Left ventricle myocardium inferior (tissue), 1 donor: Measurements from ENCODE around the gene ACSM3. TPM values are rescaled to one million over a fixed set of nuclear protein-coding genes. Genes with fewer than 3 reads are reported as not detected.
"Not testable (repeated sequence)": the region's sequence is repeated elsewhere in the genome, so short reads cannot be mapped to it uniquely, and the experiment has no call there.

ENCODE experiments used
- DNase-seq: peaks from one replicate; pipeline ENCODE4 v3.0.0-alpha.2; 2020
- H3K27ac ChIP-seq: fragments of 200-600 bp; replicated peaks from 2 replicates; pipeline ENCODE4 v1.8.0; 2021
- H3K27me3 ChIP-seq: fragments of 200-600 bp; 2 replicates; pipeline ENCODE4 v1.8.0; 2021; ENCODE audit warnings: low read depth
- H3K36me3 ChIP-seq: fragments of 200-600 bp; 2 replicates; pipeline ENCODE4 v1.8.0; 2021
- H3K4me1 ChIP-seq: fragments of 200-600 bp; 2 replicates; pipeline ENCODE4 v1.8.0; 2021
- H3K4me3 ChIP-seq: fragments of 200-600 bp; 2 replicates; pipeline ENCODE4 v1.8.0; 2021; ENCODE audit warnings: mild to moderate bottlenecking, moderate library complexity
- H3K9me3 ChIP-seq: fragments of 200-600 bp; replicated peaks from 2 replicates; pipeline ENCODE4 v1.8.0; 2021
- intact Hi-C: fragments of 100-400 bp; cut with micrococcal nuclease; formaldehyde crosslinking; loops from one replicate; pipeline ENCODE4 v1.11.0; 2022
- total RNA-seq: library from RNA; stranded (reverse); fragmentation: NEBNext Ultra II Directional; extraction: Animal tissue kit (Norgen Biotek cat#: 25700); gene quantifications from one replicate; pipeline ENCODE4 v1.2.1, GENCODE V29; 2021
- TF ChIP-seq, protein P1 (sequence below): fragments of 200-600 bp; IDR thresholded peaks from 2 replicates; pipeline ENCODE4 v1.8.0; 2021; ENCODE audit warnings: antibody characterized with exemption, mild to moderate bottlenecking, borderline replicate concordance
- donor health status: DM: no; HTN: yes; CAD: no; lungs with severe emphysema.

Gene ACSM3
- total RNA-seq, 1 donor from 2014 or later, result 10.0 TPM

- H3K9me3 ChIP-seq, result peaks cover 17% of the 10 kb centered on the region
- H3K27me3 ChIP-seq, result no peaks in the 10 kb centered on the region
- TF ChIP-seq, protein P1, sequence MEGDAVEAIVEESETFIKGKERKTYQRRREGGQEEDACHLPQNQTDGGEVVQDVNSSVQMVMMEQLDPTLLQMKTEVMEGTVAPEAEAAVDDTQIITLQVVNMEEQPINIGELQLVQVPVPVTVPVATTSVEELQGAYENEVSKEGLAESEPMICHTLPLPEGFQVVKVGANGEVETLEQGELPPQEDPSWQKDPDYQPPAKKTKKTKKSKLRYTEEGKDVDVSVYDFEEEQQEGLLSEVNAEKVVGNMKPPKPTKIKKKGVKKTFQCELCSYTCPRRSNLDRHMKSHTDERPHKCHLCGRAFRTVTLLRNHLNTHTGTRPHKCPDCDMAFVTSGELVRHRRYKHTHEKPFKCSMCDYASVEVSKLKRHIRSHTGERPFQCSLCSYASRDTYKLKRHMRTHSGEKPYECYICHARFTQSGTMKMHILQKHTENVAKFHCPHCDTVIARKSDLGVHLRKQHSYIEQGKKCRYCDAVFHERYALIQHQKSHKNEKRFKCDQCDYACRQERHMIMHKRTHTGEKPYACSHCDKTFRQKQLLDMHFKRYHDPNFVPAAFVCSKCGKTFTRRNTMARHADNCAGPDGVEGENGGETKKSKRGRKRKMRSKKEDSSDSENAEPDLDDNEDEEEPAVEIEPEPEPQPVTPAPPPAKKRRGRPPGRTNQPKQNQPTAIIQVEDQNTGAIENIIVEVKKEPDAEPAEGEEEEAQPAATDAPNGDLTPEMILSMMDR, result no peak
- no peaks in the 10 kb centered on the region for H3K4me1 ChIP-seq
- H3K36me3 ChIP-seq, result no peaks in the 10 kb centered on the region
- H3K4me3 ChIP-seq, result no peak overlapping the region
- intact Hi-C loops, result no loop called here
- DNase-seq, result no peak
- H3K27ac ChIP-seq, result no peak overlapping the region
These were observed 14.3 kb upstream of the ACSM3 start for GRCh38 chr16:20749474-20749873.

DNA sequence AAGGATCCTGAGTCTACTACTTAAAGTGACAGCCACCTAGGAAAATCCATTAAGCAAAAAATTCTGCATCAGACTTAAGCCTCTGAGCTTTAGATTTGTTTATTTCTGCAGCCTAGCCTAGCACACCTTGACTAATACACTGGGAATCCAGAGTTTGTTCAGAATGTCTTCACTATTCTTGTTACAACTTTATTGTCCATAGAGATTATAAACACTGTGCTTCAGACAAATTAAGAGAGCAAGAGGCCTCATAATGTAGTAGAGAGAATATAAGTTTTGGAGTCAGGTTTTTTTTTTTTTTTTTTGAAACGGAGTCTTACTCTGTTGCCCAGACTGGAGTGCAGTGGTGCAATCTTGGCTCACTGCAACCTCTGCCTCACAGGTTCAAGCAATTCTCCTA lies 13.3 kb upstream of the ACSM3 start:
- no peaks in the 10 kb centered on the region for H3K4me1 ChIP-seq
- intact Hi-C loops, result no loop called here
- H3K4me3 ChIP-seq, result no peak overlapping the region
- no peaks in the 10 kb centered on the region for H3K36me3 ChIP-seq
- H3K27ac ChIP-seq, result no peak overlapping the region
- TF ChIP-seq, protein P1, result no peak
- DNase-seq, result no peak
- no peaks in the 10 kb centered on the region for H3K27me3 ChIP-seq
- H3K9me3 ChIP-seq, result peaks cover 17% of the 10 kb centered on the region

DNA sequence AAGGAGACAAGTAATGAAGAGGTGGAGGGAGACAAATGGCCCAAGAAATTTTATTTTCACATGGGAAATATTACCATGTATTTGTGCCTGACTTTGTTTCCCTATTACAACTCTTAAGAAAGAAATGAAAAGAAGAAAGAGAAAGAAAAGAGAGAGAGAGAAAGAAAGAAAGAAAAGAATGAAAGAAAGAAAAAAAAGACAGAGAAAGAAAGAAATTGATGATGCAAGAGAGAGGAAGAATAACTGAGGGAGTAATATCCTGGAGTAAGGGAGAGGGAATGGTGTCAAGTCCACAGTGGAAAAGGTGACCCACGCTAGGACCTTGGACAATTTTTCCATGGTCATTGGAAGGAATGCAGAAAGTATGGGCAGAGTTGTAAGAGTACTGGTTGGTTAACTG lies 10.1 kb upstream of the ACSM3 start:
- no peaks in the 10 kb centered on the region for H3K9me3 ChIP-seq
- H3K36me3 ChIP-seq, result no peaks in the 10 kb centered on the region
- H3K27me3 ChIP-seq, result no peaks in the 10 kb centered on the region
- intact Hi-C loops, result no loop called here
- DNase-seq, result no peak
- no peak overlapping the region for H3K4me3 ChIP-seq
- TF ChIP-seq, protein P1, result no peak
- H3K4me1 ChIP-seq, result no peaks in the 10 kb centered on the region
- no peak overlapping the region for H3K27ac ChIP-seq

- no peak overlapping the region for H3K4me3 ChIP-seq
- TF ChIP-seq, protein P1, result no peak
- no peaks in the 10 kb centered on the region for H3K4me1 ChIP-seq
- no peak for DNase-seq
- H3K27ac ChIP-seq, result no peak overlapping the region
- intact Hi-C loops, result no loop called here
- no peaks in the 10 kb centered on the region for H3K9me3 ChIP-seq
- no peaks in the 10 kb centered on the region for H3K36me3 ChIP-seq
- H3K27me3 ChIP-seq, result no peaks in the 10 kb centered on the region
These were observed 8.6 kb upstream of the ACSM3 start for GRCh38 chr16:20755238-20755637.

GRCh38 chr16:20755799-20756198 lies 8.0 kb upstream of the ACSM3 start:
- H3K36me3 ChIP-seq, H3K27me3 ChIP-seq, intact Hi-C loops, DNase-seq, H3K27ac ChIP-seq, H3K4me1 ChIP-seq, H3K9me3 ChIP-seq, H3K4me3 ChIP-seq: not testable (repeated sequence)

GRCh38 chr16:20760346-20760745 lies 3.5 kb upstream of the ACSM3 start:
- Histone ChIP-seq H3K36me3 (no peaks in the 10 kb centered on the region), H3K4me3 (no peak overlapping the region), H3K27me3 (no peaks in the 10 kb centered on the region), H3K9me3 (peaks cover 4% of the 10 kb centered on the region), H3K4me1 (peaks cover 8% of the 10 kb centered on the region), H3K27ac (no peak overlapping the region)
- no peak for DNase-seq
- intact Hi-C loops, result no loop called here
- TF ChIP-seq, protein P1, result no peak
